ENCODE results near the gene INPP5E.

- TF ChIP-seq EZH2 (IDR thresholded peaks at IDR 0.05; ENCODE audit: borderline replicate concordance) (no peak), CTCF (IDR thresholded peaks at IDR 0.05; ENCODE audit: poor library complexity) (no peak), EZH2phosphoT487 (IDR thresholded peaks at IDR 0.05; ENCODE audit: low read depth, severe bottlenecking, unreplicated experiment) (no peak)
Observed at GRCh38 chr9:136464241-136464640, 24.6 kb upstream of the INPP5E start.
